K562 (cell line): ENCODE measurements around the gene TEX9. TPM values are rescaled to one million over a fixed set of nuclear protein-coding genes. Genes with fewer than 3 reads are reported as not detected.

ENCODE experiments used
- BCL6 ChIP-seq: fragments of 250-450 bp; sonication (Bioruptor Pico); IDR thresholded peaks from 2 replicates; pipeline ENCODE4 v1.4.0; 2020
- CBFA2T2 ChIP-seq: fragments of 450-650 bp; conservative IDR thresholded peaks from 2 replicates; pipeline ENCODE4 v1.6.1; 2017; ENCODE audit warnings: mild to moderate bottlenecking
- E2F3 ChIP-seq: fragments of 250-450 bp; sonication (Bioruptor Pico); IDR thresholded peaks from 2 replicates; pipeline ENCODE4 v1.4.0; 2020; ENCODE audit warnings: mild to moderate bottlenecking
- FOSL1 ChIP-seq: fragments of 200-800 bp; sonication (Bioruptor generic); conservative IDR thresholded peaks from 2 replicates; pipeline ENCODE4 v1.6.1; 2016; ENCODE audit warnings: missing genetic modification characterization, missing compliant biosample characterization
- HINFP ChIP-seq: fragments of 450-650 bp; conservative IDR thresholded peaks from 2 replicates; pipeline ENCODE4 v1.6.1; 2016; ENCODE audit warnings: missing genetic modification characterization, low read depth, mild to moderate bottlenecking, control low read depth, missing compliant biosample characterization
- HSF4 ChIP-seq: fragments of 250-450 bp; sonication (Bioruptor Pico); IDR thresholded peaks from 2 replicates; pipeline ENCODE4 v2.1.2; 2022; ENCODE audit warnings: mild to moderate bottlenecking, moderate library complexity, borderline replicate concordance
- KDM5B ChIP-seq: fragments of 200-600 bp; sonication (generic); IDR thresholded peaks from 2 replicates; pipeline ENCODE4 v1.6.1; 2012; ENCODE audit warnings: low read depth, mild to moderate bottlenecking, moderate library complexity, low read length, control low read depth, inconsistent platforms; ENCODE audit not compliant: insufficient replicate concordance
- MNT ChIP-seq, 2 experiments: fragments of 450-650 bp; conservative IDR thresholded peaks; 2 replicates each; pipeline ENCODE4 v1.6.1; 2017; ENCODE audit warnings: mild to moderate bottlenecking in 2 of 2, moderate library complexity in 2 of 2
- MYC ChIP-seq, 2 experiments: fragments of 250-450 bp in 1 of 2; sonication (Bioruptor Pico) in 1 of 2; IDR thresholded peaks; 2 replicates each; pipeline versions ENCODE4 v1.5.1 to v1.6.1; 2012 to 2021; ENCODE audit warnings: low read depth in 2 of 2, borderline replicate concordance in 1 of 2, improper control_type of control experiment in 1 of 2, low read length in 1 of 2, mild to moderate bottlenecking in 1 of 2, moderate library complexity in 1 of 2
- PHF20 ChIP-seq: fragments of 450-650 bp; IDR thresholded peaks from 2 replicates; pipeline ENCODE4 v1.6.1; 2018; ENCODE audit not compliant: partially characterized antibody
- POLR2A ChIP-seq: fragments of 450-650 bp; conservative IDR thresholded peaks from 2 replicates; pipeline ENCODE4 v1.6.1; 2016
- SOX6 ChIP-seq: fragments of 450-650 bp; IDR thresholded peaks from 2 replicates; pipeline ENCODE4 v1.6.1; 2014; ENCODE audit warnings: mild to moderate bottlenecking
- SRSF7 ChIP-seq: fragments of 200-400 bp; formaldehyde crosslinking; optimal IDR thresholded peaks from 2 replicates; pipeline ENCODE3; 2017; ENCODE audit warnings: mild to moderate bottlenecking, low read depth, low read length
- TAF7 ChIP-seq: fragments of 450-650 bp; IDR thresholded peaks from 2 replicates; pipeline ENCODE4 v1.6.1; 2016; ENCODE audit warnings: missing genetic modification characterization, missing compliant biosample characterization
- TBP ChIP-seq: optimal IDR thresholded peaks from 2 replicates; pipeline ENCODE3; 2011; ENCODE audit warnings: low read depth, low read length, improper control_type of control experiment
- YY1 ChIP-seq, 3 experiments: IDR thresholded peaks; 2 replicates each; pipeline ENCODE4 v1.6.1; 2011; ENCODE audit warnings: low read length in 2 of 3, mild to moderate bottlenecking in 2 of 3, moderate library complexity in 2 of 3, borderline replicate concordance in 1 of 3, control low read depth in 1 of 3, low read depth in 1 of 3; ENCODE audit not compliant: insufficient read depth in 3 of 3, insufficient replicate concordance in 2 of 3, control insufficient read depth in 1 of 3, insufficient read length in 1 of 3; ENCODE audit errors: extremely low read depth in 1 of 3
- ZBTB11 ChIP-seq, 3 experiments: fragments of 200-800 bp in 1 of 3; fragments of 250-450 bp in 1 of 3; fragments of 450-650 bp in 1 of 3; sonication (Bioruptor Pico) in 1 of 3; sonication (Bioruptor generic) in 1 of 3; formaldehyde crosslinking in 1 of 3; IDR thresholded peaks; 2 replicates each; pipeline versions ENCODE4 v1.6.1 to v1.8.0; 2016 to 2022; ENCODE audit warnings: mild to moderate bottlenecking in 2 of 3, missing genetic modification characterization in 2 of 3, missing compliant biosample characterization in 1 of 3, moderate library complexity in 1 of 3
- polyA plus RNA-seq, 8 experiments: library from polyadenylated mRNA; depleted of rRNA in 4 of 8; stranded (reverse) in 5 of 8; unstranded in 3 of 8; fragments of >200 nt; fragmentation: Nextera tagmentation in 2 of 8; fragmentation: Illumina TruSeq in 1 of 8; extraction: Ambion mirVana in 2 of 8; extraction: Trizol in 1 of 8; gene quantifications; 2 replicates each; pipeline versions ENCODE4 v1.2.1 to v1.2.3, GENCODE V29; 2011 to 2014; ENCODE audit warnings: inconsistent platforms in 1 of 8, missing spikeins in 1 of 8
- total RNA-seq, 7 experiments: library from RNA; depleted of rRNA in 6 of 7; stranded (reverse); fragments of >200 nt in 6 of 7; fragmentation: Illumina TruSeq in 2 of 7; extraction: Trizol in 2 of 7; gene quantifications; 2 replicates each; pipeline versions ENCODE4 v1.2.1 to v1.2.3, GENCODE V29; 2011 to 2021; ENCODE audit warnings: low replicate concordance in 1 of 7
- TF ChIP-seq, protein P1 (sequence below), 2 experiments: fragments of 450-650 bp in 1 of 2; sonication (generic) in 1 of 2; formaldehyde crosslinking in 1 of 2; IDR thresholded peaks in 1 of 2; conservative IDR thresholded peaks in 1 of 2; 2 replicates each; pipeline versions ENCODE4 v1.6.1 to v1.8.1; 2016 to 2023; ENCODE audit warnings: mild to moderate bottlenecking in 2 of 2, moderate library complexity in 2 of 2, inconsistent platforms in 1 of 2, missing genetic modification reagents in 1 of 2

Gene TEX9
- total and polyA plus RNA-seq, 9 of the 15 experiments (the other 6 are each of a cell fraction or from before 2014, with no cell fraction given) = 0.93 to 3.6 (median 2.4) TPM

DNA sequence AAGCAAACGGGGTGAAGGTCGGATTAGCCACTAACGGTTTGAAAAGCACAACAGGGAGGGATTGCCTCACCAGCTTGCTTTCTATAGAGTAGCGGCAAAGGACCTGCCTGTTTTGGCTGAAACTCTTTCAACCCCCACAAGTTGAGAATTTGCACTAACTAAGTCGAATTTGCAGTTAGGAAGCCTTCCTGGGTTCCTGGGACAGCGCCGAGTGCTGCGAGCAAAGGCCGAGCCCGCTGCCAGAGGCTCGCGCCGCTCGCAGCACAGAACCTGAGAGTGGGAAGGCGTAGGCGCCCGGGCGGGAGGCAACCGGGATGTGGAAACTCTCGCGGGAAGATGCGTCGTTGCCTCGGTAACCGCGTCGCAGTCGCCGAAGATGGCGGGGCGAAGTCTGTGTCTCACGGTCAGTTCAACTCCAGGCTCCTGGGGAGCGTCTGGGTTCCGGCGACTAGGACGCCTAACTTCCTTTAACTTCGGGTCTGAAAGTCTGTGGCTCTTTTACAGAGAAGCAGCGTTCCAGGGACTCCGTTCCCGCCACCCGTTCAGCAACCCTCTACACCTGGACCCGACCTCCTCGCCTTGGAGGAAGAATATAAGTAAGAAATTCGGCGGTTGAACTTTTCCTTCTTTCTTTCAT lies at the start of gene TEX9 (continued):
- no peak for TF ChIP-seq HINFP (tag)
- peak; percentile 23; the same call in 1 of the 2 replicates for TF ChIP-seq SOX6
- TF ChIP-seq MYC (IDR thresholded peaks at IDR 0.05; ENCODE audit: low read depth, low read length) = no peak
- TF ChIP-seq MYC (CRISPR knock-in tag; IDR thresholded peaks at IDR 0.05; ENCODE audit: borderline replicate concordance, low read depth) = no peak
- TF ChIP-seq FOSL1 (tag) = no peak
- TF ChIP-seq ZBTB11 (CRISPR knock-in tag; IDR thresholded peaks at IDR 0.05) = peak in 1 of 3 experiments; percentile 53; a peak in 1 of 6 replicates
- no peak for TF ChIP-seq HSF4 (CRISPR knock-in tag)
- TF ChIP-seq KDM5B = peak; percentile 75
- TF ChIP-seq CBFA2T2 = no peak
- TF ChIP-seq YY1 (IDR thresholded peaks at IDR 0.05; ENCODE audit: borderline replicate concordance in 1 of 3, control insufficient read depth in 1 of 3, extremely low read depth in 1 of 3, insufficient read depth in 3 of 3, insufficient read length in 1 of 3, insufficient replicate concordance in 2 of 3, low read depth in 1 of 3, low read length in 2 of 3) = peak; percentile 32 to 81 (median 78)
- peak; percentile 13; the same call in 1 of the 2 replicates for TF ChIP-seq E2F3
- TF ChIP-seq TAF7 (tag) = peak; percentile 65; the same call in 1 of the 2 replicates
- peak; percentile 79 for TF ChIP-seq POLR2A
- 0 out of 4 replicates have a peak, but pooled peaks of 1 of the 2 experiments have one; percentile 45 for TF ChIP-seq MNT (conservative IDR thresholded peaks at IDR 0.05)
- no peak for TF ChIP-seq SRSF7
- TF ChIP-seq BCL6 (CRISPR knock-in tag) = no peak
- TF ChIP-seq PHF20 = peak; percentile 10
- TF ChIP-seq TBP = peak; percentile 46
- TF ChIP-seq, protein P1, sequence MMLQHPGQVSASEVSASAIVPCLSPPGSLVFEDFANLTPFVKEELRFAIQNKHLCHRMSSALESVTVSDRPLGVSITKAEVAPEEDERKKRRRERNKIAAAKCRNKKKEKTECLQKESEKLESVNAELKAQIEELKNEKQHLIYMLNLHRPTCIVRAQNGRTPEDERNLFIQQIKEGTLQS (IDR thresholded peaks at IDR 0.05) = peak; percentile 62
- TF ChIP-seq, protein P1 (CRISPR knock-in tag; conservative IDR thresholded peaks at IDR 0.05) = no peak
